GM12873 (cell line): ENCODE results near the gene TRIM68.

Source experiments
- CTCF ChIP-seq: IDR thresholded peaks from 2 replicates; pipeline ENCODE4 v1.5.1; 2012; ENCODE audit warnings: low read depth, mild to moderate bottlenecking, moderate library complexity, low read length, control low read depth; ENCODE audit not compliant: insufficient read depth; ENCODE audit errors: missing control alignments

The TRIM68 gene

DNA sequence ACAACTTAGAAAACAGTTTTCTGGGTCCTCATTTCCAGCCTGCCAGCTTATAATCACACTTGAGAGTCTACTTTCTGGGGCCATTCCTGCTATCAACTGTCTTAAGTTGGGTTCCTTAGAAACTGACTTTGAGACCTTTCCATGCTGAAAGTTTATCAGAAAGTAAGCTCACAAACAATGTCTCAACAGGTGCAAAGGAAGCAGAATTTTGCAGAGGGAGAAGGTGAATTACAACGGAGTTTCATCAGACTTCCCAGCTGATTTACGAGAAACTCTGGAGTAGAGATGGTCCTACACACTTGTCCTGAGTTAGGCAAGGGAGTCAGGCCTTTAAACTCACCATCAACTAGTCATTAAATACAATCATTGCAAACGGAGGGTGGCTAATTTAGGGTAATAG lies 31.2 kb downstream of the TRIM68 start:
- no peak for TF ChIP-seq CTCF

GRCh38 chr11:4569075-4569474 lies 39.0 kb downstream of the TRIM68 start:
- no peak for TF ChIP-seq CTCF

DNA sequence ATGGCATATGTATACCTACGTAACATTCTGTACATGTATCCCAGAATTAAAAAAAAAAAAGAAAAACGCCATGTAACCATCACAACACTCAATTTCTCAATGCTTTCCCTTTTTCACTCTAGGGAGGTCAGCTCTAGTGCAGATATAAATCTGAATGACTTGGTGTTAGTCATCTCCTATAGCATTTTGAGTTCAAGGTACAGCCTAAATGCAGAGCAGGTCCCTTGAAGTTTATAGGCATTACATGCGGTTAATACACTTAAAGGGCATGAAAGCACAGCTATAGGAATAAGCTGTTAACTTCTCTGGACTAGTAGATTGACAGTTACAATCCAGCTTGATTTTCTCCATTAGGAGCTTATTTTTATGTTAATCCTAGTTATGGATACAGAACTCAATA lies 42.7 kb downstream of the TRIM68 start:
- TF ChIP-seq CTCF = no peak

DNA sequence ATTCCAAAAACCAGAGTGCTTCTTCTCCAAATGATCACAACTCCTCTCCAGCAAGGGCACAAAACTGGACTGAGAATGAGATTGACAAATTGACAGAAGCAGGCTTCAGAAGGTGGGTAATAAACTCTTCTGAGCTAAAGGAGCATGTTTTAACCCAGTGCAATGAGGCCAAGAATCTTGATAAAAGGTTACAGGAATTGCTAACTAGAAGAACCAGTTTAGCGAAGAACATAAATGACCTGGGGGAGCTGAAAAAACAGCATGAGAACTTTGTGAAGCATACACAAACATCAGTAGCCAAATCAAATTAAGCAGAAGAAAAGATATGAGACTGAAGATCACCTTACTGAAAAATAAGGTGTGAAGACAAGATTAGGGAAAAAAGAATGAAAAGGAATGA lies 47.6 kb downstream of the TRIM68 start:
- no peak for TF ChIP-seq CTCF

DNA sequence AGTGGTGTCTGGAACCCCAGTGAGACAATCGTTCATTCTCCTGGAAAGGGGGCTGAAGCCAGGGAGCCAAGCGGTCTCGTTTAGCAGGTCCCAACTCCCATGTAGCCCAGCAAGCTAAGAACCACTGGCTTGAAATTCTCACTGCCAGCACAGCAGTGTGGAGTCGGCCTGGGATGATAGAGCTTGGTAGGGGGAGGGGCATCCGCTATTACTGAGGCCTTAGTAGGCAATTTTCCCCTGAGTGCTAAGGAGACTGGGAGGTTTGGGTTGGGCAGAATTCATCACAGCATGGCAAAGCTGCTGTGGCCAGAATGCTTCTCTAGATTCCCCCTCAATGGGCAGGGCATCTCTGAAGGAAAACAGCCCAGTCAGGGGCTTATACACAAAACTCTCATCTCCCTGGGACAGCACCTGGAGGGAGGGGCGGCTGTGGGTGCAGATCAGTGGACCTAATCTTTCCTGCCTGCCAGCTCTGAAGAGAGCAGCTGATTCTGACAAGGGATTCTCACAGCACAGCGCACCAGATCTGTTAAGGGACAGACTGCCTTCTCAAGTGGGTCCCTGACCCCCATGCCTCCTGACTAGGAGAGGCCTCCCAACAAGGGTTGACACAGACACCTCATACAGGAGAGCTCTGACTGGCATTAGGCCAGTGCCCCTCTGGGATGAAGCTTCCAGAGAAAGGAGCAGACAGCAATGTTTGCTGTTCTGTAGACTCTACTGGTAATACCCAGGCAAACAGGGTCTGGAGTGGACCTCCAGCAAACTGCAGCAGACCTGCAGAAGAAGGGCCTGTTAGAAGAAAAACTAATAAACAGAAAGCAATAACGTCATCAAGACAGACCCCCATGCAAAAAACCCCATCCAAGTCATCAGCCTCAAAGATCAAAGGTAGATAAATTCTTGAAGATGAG lies 48.2 kb downstream of the TRIM68 start:
- TF ChIP-seq CTCF = no peak

DNA sequence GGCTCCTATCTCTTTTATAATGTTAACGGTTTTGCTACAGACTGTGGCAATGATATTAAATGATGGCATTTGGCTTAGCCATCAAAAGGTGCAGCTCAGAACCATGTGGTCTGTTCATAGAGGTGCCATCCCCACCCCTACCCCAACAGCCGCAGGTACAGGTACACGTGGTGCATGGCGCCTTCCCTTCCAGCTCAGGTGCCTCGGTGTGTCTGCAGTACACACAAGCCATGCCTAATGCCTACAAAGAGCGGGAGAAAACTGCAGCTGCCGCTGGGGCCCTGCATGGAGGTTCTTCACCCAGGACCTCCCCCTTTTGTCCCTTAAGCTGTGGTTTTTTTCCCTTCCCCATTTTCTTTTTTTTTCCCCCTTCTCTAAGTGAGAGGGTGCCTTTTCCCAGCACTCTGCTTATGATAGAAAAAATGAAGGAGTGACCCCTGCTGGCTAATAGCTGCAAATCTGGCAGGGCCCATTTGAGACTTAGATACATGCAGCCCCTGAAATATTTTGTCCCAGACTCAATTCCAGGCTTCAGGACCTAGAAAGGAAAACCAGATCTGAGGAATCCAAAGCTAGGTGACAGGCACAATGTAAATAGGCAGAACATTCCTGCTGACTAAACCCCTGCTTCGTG lies 56.6 kb downstream of the TRIM68 start:
- TF ChIP-seq CTCF = peak; percentile 57
